ENCODE data around the gene OR9A4. TPM values are rescaled to one million over a fixed set of nuclear protein-coding genes. Genes with fewer than 3 reads are reported as not detected.

The OR9A4 gene
- total RNA-seq, 6 experiments from 2014 or later, result not detected

GRCh38 chr7:141875453-141875852 lies 40.7 kb upstream of the OR9A4 start:
- intact Hi-C loops (cut with DNase I), result no loop called here
- Histone ChIP-seq H3K4me3 (no peak overlapping the region), H3K36me3 (no peaks in the 10 kb centered on the region), H3K27ac (no peak overlapping the region), H3K4me1 (no peaks in the 10 kb centered on the region), H3K27me3 (no peaks in the 10 kb centered on the region), H3K9me3 (no peaks in the 10 kb centered on the region)
- WGBS (ENCODE audit: insufficient coverage, low coverage, low lambda C conversion rate, missing lambda C conversion rate), result 71% methylated on average over 1 of the region's 2 CpGs
- ATAC-seq (no peak), DNase-seq (no peak)
- TF ChIP-seq, protein P1, sequence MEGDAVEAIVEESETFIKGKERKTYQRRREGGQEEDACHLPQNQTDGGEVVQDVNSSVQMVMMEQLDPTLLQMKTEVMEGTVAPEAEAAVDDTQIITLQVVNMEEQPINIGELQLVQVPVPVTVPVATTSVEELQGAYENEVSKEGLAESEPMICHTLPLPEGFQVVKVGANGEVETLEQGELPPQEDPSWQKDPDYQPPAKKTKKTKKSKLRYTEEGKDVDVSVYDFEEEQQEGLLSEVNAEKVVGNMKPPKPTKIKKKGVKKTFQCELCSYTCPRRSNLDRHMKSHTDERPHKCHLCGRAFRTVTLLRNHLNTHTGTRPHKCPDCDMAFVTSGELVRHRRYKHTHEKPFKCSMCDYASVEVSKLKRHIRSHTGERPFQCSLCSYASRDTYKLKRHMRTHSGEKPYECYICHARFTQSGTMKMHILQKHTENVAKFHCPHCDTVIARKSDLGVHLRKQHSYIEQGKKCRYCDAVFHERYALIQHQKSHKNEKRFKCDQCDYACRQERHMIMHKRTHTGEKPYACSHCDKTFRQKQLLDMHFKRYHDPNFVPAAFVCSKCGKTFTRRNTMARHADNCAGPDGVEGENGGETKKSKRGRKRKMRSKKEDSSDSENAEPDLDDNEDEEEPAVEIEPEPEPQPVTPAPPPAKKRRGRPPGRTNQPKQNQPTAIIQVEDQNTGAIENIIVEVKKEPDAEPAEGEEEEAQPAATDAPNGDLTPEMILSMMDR (IDR thresholded peaks at IDR 0.05), result no peak
- no peak for TF ChIP-seq POLR2A (IDR thresholded peaks at IDR 0.05)

DNA sequence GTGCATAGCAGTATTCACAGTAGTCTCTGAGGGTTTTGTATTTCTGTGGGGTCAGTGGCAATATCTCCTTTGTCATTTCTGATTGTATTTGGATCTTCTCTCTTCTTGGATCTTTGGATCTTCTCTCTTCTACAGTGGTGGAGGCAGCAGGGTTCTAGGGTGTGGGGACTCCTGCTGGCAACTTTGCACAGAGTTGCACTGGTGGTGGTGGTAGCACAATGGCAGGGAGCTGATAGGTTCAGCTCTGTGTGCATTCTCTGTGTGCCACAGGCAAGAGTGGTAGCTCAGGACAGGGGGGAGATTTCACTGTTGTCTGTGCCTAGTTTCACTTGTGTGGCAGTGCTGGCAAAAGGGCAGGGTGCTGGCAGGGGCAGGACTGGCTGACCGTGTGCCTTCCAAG lies 39.8 kb upstream of the OR9A4 start:
- Histone ChIP-seq H3K27me3 (no peaks in the 10 kb centered on the region), H3K36me3 (no peaks in the 10 kb centered on the region), H3K9me3 (no peaks in the 10 kb centered on the region), H3K4me1 (no peaks in the 10 kb centered on the region), H3K27ac (no peak overlapping the region), H3K4me3 (no peak overlapping the region)
- ATAC-seq, result no peak
- intact Hi-C loops (cut with DNase I), result no loop called here
- TF ChIP-seq POLR2A (IDR thresholded peaks at IDR 0.05), result no peak
- TF ChIP-seq, protein P1 (IDR thresholded peaks at IDR 0.05), result no peak
- DNase-seq, result no peak
- WGBS (ENCODE audit: insufficient coverage, low coverage, low lambda C conversion rate, missing lambda C conversion rate), result 50% methylated on average over 1 of the region's 1 CpG

DNA sequence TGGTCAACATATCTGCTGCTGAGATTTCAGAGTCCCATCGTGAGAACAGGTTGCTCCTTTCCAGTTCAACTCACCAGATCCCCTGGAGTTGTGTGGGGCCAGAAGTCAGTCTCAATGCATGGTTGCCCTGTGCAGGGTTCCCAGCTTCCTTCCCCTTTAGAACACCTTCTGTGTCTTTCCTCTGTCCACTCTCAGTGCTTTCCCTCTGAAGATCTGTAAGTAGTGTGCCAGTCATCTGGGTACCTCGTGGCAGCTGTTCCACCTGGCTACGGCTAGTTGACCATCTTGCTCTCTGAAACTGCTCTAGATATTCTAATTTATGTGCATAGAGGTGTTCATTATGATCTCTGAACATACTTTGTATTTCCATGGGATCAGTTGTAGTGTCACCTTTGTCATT lies 38.8 kb upstream of the OR9A4 start:
- H3K27ac ChIP-seq, result no peak overlapping the region
- H3K4me1 ChIP-seq, result no peaks in the 10 kb centered on the region
- DNase-seq, result no peak
- 56% methylated on average over 3 of the region's 3 CpGs for WGBS (ENCODE audit: insufficient coverage, low coverage, low lambda C conversion rate, missing lambda C conversion rate)
- H3K9me3 ChIP-seq, result no peaks in the 10 kb centered on the region
- H3K36me3 ChIP-seq, result no peaks in the 10 kb centered on the region
- no peak for TF ChIP-seq POLR2A (IDR thresholded peaks at IDR 0.05)
- TF ChIP-seq, protein P1 (IDR thresholded peaks at IDR 0.05), result no peak
- no peak for ATAC-seq
- no peak overlapping the region for H3K4me3 ChIP-seq
- intact Hi-C loops (cut with DNase I), result no loop called here
- no peaks in the 10 kb centered on the region for H3K27me3 ChIP-seq

GRCh38 chr7:141880960-141881359 lies 35.2 kb upstream of the OR9A4 start:
- 50% methylated on average over 2 of the region's 5 CpGs for WGBS (ENCODE audit: insufficient coverage, low coverage, low lambda C conversion rate, missing lambda C conversion rate)
- no peak for DNase-seq
- Histone ChIP-seq H3K27ac (no peak overlapping the region), H3K36me3 (no peaks in the 10 kb centered on the region), H3K4me3 (no peak overlapping the region), H3K27me3 (no peaks in the 10 kb centered on the region), H3K4me1 (no peaks in the 10 kb centered on the region), H3K9me3 (no peaks in the 10 kb centered on the region)
- ATAC-seq, result no peak
- intact Hi-C loops (cut with DNase I), result no loop called here
- no peak for TF ChIP-seq POLR2A (IDR thresholded peaks at IDR 0.05)
- TF ChIP-seq, protein P1 (IDR thresholded peaks at IDR 0.05), result no peak

Measured in right lobe of liver (tissue), 6 donors.